GM12801 (cell line): ENCODE results near the gene CACNA1C.

Source experiments
- TF ChIP-seq, protein P1 (sequence below): IDR thresholded peaks from one replicate; pipeline ENCODE4 v1.5.1; 2011; ENCODE audit warnings: control low read depth; ENCODE audit not compliant: insufficient read length; ENCODE audit errors: extremely low read depth

CACNA1C gene

DNA sequence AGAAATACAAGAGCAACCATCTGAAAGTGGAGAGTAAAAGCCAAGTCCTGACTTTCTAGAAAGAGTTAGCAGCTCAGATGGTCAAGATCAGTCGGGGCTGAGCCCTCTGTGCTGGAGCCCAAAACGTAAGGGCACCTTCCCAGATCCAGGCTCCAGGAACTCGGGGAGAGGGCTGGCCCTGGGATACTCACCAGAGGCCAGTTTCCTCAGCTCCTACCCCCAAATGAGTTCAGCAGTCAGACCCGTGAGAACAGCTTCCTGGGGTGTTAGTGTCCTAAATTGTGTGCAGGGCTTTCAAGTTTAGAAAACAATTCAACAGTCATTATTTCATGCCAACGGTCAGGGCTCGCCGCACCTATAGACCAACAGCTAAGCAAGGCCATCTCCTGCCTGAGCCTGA is 594.4 kb downstream of the CACNA1C start:
- TF ChIP-seq, protein P1, sequence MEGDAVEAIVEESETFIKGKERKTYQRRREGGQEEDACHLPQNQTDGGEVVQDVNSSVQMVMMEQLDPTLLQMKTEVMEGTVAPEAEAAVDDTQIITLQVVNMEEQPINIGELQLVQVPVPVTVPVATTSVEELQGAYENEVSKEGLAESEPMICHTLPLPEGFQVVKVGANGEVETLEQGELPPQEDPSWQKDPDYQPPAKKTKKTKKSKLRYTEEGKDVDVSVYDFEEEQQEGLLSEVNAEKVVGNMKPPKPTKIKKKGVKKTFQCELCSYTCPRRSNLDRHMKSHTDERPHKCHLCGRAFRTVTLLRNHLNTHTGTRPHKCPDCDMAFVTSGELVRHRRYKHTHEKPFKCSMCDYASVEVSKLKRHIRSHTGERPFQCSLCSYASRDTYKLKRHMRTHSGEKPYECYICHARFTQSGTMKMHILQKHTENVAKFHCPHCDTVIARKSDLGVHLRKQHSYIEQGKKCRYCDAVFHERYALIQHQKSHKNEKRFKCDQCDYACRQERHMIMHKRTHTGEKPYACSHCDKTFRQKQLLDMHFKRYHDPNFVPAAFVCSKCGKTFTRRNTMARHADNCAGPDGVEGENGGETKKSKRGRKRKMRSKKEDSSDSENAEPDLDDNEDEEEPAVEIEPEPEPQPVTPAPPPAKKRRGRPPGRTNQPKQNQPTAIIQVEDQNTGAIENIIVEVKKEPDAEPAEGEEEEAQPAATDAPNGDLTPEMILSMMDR, result no peak

GRCh38 chr12:2648406-2648805 is 595.6 kb downstream of the CACNA1C start:
- TF ChIP-seq, protein P1, result no peak

DNA sequence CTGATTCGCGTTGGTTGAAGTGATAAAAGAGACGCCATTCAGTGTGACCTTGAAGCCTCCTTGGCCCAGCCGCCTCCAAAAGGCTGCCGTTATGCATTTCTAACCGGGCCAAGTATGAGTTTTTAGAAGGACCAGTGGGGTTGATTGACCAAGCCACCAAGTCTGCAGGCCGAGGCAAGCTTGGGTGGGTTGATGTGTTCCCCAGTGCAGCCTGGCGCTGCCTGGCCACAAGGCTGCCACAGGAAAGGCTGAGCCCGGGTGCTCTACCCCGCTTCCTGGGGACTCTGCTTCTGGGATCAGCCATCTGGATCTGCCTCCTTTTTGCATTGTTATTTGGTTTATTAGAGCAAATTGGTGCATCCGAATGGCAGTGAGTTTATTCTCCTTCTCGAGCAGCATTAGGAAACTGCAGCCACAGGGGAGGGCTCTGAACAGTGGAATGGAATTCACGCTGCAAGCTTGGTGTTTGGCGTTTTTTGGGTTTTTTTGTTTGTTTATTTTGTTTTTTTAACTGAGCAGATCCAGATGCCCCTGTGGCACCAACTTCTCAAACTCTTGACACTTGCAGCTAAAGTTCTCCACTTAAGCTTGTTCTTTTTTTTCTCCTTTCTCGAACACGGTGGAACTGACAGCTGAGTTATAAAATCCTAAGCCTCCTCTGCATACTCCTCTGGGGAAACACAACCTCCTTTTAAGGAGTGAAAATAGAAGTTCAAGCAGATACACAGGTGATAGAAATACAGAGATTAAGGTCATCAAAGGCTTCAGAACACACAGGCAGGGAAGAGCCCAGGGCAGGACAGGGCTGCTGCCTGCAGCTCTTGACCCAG is 596.6 kb downstream of the CACNA1C start:
- TF ChIP-seq, protein P1, result no peak

DNA sequence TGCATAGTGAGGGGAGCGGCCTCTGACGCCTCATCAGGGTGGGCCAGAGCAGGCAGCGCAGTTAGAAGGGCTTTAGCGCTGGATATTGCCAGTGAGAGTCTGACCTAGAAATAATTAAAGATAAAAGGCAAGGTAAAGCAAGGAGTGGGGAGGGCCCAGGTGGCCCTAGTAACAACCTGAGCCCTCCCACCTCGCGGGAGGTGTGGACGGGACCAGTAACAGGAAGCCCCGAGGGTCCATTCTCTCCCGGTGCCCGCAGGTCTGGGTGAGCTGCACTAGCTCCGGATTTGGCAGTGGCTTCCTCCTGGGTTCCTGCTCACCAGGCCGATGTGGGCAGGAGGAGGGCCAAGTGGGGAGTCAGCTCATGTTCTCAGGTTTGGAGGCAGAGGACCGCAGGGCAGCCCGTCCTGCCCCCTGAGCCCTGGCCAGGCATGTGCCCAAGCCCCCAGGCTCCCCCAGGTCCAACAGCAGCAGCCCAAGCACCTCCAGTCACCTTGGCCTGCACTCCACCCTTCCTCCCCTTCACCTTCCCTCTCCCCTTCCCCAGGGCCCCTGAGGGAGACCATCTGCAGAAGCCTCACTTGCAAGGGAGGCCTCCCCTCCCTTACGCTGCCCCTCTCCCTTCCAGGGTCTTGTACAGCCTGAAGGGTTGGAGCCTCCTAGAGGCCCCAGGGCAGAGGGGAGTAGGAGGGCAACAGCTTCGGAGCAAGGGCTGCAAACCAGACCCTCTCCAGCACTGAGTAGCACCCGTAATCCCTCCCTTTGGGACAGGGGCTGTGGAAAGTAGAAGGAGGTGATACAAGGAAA is 597.7 kb downstream of the CACNA1C start:
- TF ChIP-seq, protein P1, result no peak

DNA sequence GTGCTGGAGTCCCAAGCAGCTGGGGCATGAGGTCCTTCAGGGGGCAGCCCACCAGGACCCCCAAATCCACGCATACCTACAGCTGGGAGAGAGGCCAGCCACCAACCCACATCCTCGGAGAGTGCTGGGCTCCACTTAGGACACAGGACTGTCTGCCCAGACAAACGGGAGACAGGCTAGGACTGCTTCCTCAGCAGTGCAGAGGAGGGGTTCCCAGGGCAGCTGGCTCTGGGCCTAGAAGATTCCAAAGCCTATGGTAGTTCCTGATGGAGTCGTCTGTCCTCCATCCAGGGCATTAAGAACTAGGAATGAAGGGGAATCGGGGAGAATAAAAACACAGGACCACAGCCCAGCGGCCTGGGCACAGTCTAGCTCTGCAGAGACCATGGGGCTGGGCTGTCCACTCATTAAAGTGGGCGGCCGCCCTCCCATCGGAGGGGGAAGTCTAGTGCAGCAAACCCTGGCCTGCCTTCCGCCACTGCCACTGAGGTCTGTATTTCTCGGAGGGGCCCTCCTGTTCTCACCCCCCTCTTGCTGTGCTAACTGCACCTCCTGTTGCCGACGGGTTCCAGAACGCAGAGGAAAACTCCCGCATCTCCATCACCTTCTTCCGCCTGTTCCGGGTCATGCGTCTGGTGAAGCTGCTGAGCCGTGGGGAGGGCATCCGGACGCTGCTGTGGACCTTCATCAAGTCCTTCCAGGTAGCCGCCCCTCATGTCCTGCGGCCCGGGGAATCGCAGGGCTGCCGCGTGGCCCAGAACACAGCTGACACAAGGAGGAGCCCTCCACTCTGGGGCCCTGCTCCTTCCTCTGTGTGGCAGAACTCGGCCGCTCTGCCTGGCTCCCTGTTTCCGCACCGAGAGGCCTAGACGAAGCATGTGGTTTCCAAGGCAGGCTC is 598.5 kb downstream of the CACNA1C start:
- TF ChIP-seq, protein P1, result no peak

- TF ChIP-seq, protein P1, result no peak
Observed at GRCh38 chr12:2652011-2652400, 599.2 kb downstream of the CACNA1C start.

- TF ChIP-seq, protein P1, result no peak
Observed at GRCh38 chr12:2652401-2653081, 599.8 kb downstream of the CACNA1C start.
